K562 (cell line): ENCODE measurements around the gene HAND2. TPM values are rescaled to one million over a fixed set of nuclear protein-coding genes. Genes with fewer than 3 reads are reported as not detected.

Experiments used
- CHD7 ChIP-seq: fragments of 200-600 bp; sonication (generic); IDR thresholded peaks from one replicate; pipeline ENCODE4 v1.6.1; 2012; ENCODE audit warnings: mild to moderate bottlenecking, low read depth, low read length, inconsistent platforms
- RB1 ChIP-seq: fragments of 450-650 bp; IDR thresholded peaks from 2 replicates; pipeline ENCODE4 v1.6.1; 2017; ENCODE audit warnings: low read depth, mild to moderate bottlenecking
- RBM34 ChIP-seq: fragments of 200-400 bp; formaldehyde crosslinking; IDR thresholded peaks from 2 replicates; pipeline ENCODE4 v1.6.1; 2018; ENCODE audit warnings: low read length, borderline replicate concordance; ENCODE audit not compliant: insufficient read depth
- ZBTB7A ChIP-seq: IDR thresholded peaks from 2 replicates; pipeline ENCODE4 v1.6.1; 2011; ENCODE audit warnings: low read depth, mild to moderate bottlenecking, low read length, moderate library complexity, borderline replicate concordance; ENCODE audit not compliant: control insufficient read depth
- polyA plus RNA-seq, 8 experiments: library from polyadenylated mRNA; depleted of rRNA in 4 of 8; stranded (reverse) in 5 of 8; unstranded in 3 of 8; fragments of >200 nt; fragmentation: Nextera tagmentation in 2 of 8; fragmentation: Illumina TruSeq in 1 of 8; extraction: Ambion mirVana in 2 of 8; extraction: Trizol in 1 of 8; gene quantifications; 2 replicates each; pipeline versions ENCODE4 v1.2.1 to v1.2.3, GENCODE V29; 2011 to 2014; ENCODE audit warnings: inconsistent platforms in 1 of 8, missing spikeins in 1 of 8
- total RNA-seq, 7 experiments: library from RNA; depleted of rRNA in 6 of 7; stranded (reverse); fragments of >200 nt in 6 of 7; fragmentation: Illumina TruSeq in 2 of 7; extraction: Trizol in 2 of 7; gene quantifications; 2 replicates each; pipeline versions ENCODE4 v1.2.1 to v1.2.3, GENCODE V29; 2011 to 2021; ENCODE audit warnings: low replicate concordance in 1 of 7

Gene HAND2
- total and polyA plus RNA-seq, 9 of the 15 experiments (the other 6 are each of a cell fraction or from before 2014, with no cell fraction given), result 1.7 to 12.8 (median 4.9) TPM

GRCh38 chr4:173529477-173530325 is at the start of gene HAND2 (continued):
- TF ChIP-seq CHD7 (no peak), ZBTB7A (peak; percentile 53; the same call in 1 of the 2 replicates), RB1 (no peak), RBM34 (no peak)
